H1 (cell line): ENCODE measurements around the gene VPS35. TPM values are rescaled to one million over a fixed set of nuclear protein-coding genes. Genes with fewer than 3 reads are reported as not detected.

Source experiments
- CTCF ChIA-PET: fragments of 300-600 bp; sonication (Branson Sonifier 250); formaldehyde crosslinking; loops from one replicate; lab custom pipeline; 2021; ENCODE audit not compliant: partially characterized antibody; lab: Charles Lee
- POLR2A ChIA-PET: fragments of 300-600 bp; sonication (Branson Sonifier 250); formaldehyde crosslinking; loops from one replicate; lab custom pipeline; 2021; ENCODE audit warnings: inconsistent platforms; ENCODE audit not compliant: partially characterized antibody; lab: Charles Lee
- DNase-seq, 2 experiments: peaks; one replicate each; pipeline versions ENCODE4 v3.0.0 to v3.0.0-alpha.2; 2010 to 2022; ENCODE audit warnings: low spot score in 2 of 2, low read depth in 1 of 2, mixed read lengths in 1 of 2
- FAIRE-seq: peaks from 2 replicates; lab custom pipeline; 2011; peaks lifted over from hg19 to GRCh38; lab: Jason Lieb, UNC
- H2AFZ ChIP-seq: 2 replicates; pipeline ENCODE4 v1.8.1; 2012; ENCODE audit warnings: low read length, inconsistent platforms
- H2AK5ac ChIP-seq: 2 replicates; pipeline ENCODE4 v1.6.1; 2013; ENCODE audit warnings: low read depth, low read length
- H2BK120ac ChIP-seq: replicated peaks from 2 replicates; pipeline ENCODE3; 2013; ENCODE audit warnings: low read depth, low read length, inconsistent platforms
- H2BK12ac ChIP-seq: 2 replicates; pipeline ENCODE4 v1.6.1; 2013; ENCODE audit warnings: low read depth, low read length
- H2BK15ac ChIP-seq: 2 replicates; pipeline ENCODE4 v1.6.1; 2013; ENCODE audit warnings: low read length
- H2BK20ac ChIP-seq: 2 replicates; pipeline ENCODE4 v1.6.1; 2013; ENCODE audit warnings: low read length
- H2BK5ac ChIP-seq: 2 replicates; pipeline ENCODE4 v1.6.1; 2013; ENCODE audit warnings: low read depth, low read length
- H3K14ac ChIP-seq: 2 replicates; pipeline ENCODE4 v1.6.1; 2013; ENCODE audit warnings: inconsistent platforms; ENCODE audit not compliant: insufficient read length
- H3K18ac ChIP-seq: 2 replicates; pipeline ENCODE4 v1.6.1; 2013; ENCODE audit warnings: low read length; ENCODE audit errors: extremely low read depth
- H3K23ac ChIP-seq: 2 replicates; pipeline ENCODE4 v1.6.1; 2013; ENCODE audit warnings: inconsistent platforms; ENCODE audit not compliant: insufficient read length
- H3K23me2 ChIP-seq: 2 replicates; pipeline ENCODE4 v1.6.1; 2013; ENCODE audit warnings: low read depth, low read length
- H3K27ac ChIP-seq: 2 replicates; pipeline ENCODE4 v1.6.1; 2011; ENCODE audit warnings: low read depth, low read length, inconsistent platforms
- H3K27me3 ChIP-seq, 4 experiments: replicated peaks in 1 of 4; 1 replicate in 1 of 4; 2 replicates in 3 of 4; pipeline versions ENCODE4 v1.6.1 to v1.8.1; 2011 to 2013; ENCODE audit warnings: low read length in 3 of 4, mild to moderate bottlenecking in 3 of 4, inconsistent platforms in 2 of 4, mixed read lengths in 2 of 4, moderate library complexity in 1 of 4; ENCODE audit not compliant: control insufficient read depth in 3 of 4, insufficient read depth in 3 of 4; ENCODE audit errors: extremely low read depth in 1 of 4
- H3K36me3 ChIP-seq, 4 experiments: 2 replicates each; pipeline versions ENCODE4 v1.6.1 to v1.8.1; 2011 to 2013; ENCODE audit warnings: mild to moderate bottlenecking in 4 of 4, low read length in 3 of 4, moderate library complexity in 2 of 4, control low read depth in 1 of 4, inconsistent platforms in 1 of 4; ENCODE audit not compliant: insufficient read depth in 4 of 4, control insufficient read depth in 2 of 4
- H3K4ac ChIP-seq: replicated peaks from 2 replicates; pipeline ENCODE3; 2013; ENCODE audit warnings: low read length, low read depth, mixed read lengths, inconsistent platforms; ENCODE audit not compliant: insufficient read length
- H3K4me1 ChIP-seq, 4 experiments: replicated peaks in 1 of 4; 1 replicate in 1 of 4; 2 replicates in 3 of 4; pipeline versions ENCODE4 v1.6.1 to v1.8.1; 2011 to 2013; ENCODE audit warnings: low read length in 3 of 4, inconsistent platforms in 2 of 4, mixed read lengths in 1 of 4; ENCODE audit not compliant: insufficient read depth in 4 of 4, control insufficient read depth in 3 of 4
- H3K4me2 ChIP-seq, 2 experiments: 2 replicates each; pipeline versions ENCODE4 v1.6.1 to v1.8.1; 2011 to 2013; ENCODE audit warnings: low read depth in 2 of 2, low read length in 2 of 2, control low read depth in 1 of 2, inconsistent platforms in 1 of 2, mild to moderate bottlenecking in 1 of 2; ENCODE audit not compliant: insufficient read depth in 1 of 2
- H3K4me3 ChIP-seq, 4 experiments: fragments of 200-600, 300-600 bp in 1 of 4; sonication (generic), shearing (Covaris generic), sonication (Bioruptor Twin) in 1 of 4; 2 replicates each; pipeline versions ENCODE4 v1.5.1 to v1.8.1; 2011 to 2016; ENCODE audit warnings: low read length in 4 of 4, low read depth in 3 of 4, control low read depth in 2 of 4, inconsistent platforms in 2 of 4, mild to moderate bottlenecking in 2 of 4, mixed read lengths in 1 of 4, moderate library complexity in 1 of 4; ENCODE audit not compliant: insufficient read depth in 2 of 4; ENCODE audit errors: extremely low read depth in 1 of 4
- H3K56ac ChIP-seq: replicated peaks from 2 replicates; pipeline ENCODE3; 2013; ENCODE audit warnings: low read depth, mild to moderate bottlenecking, mixed read lengths, low read length, inconsistent platforms; ENCODE audit not compliant: insufficient read length
- H3K79me1 ChIP-seq: 2 replicates; pipeline ENCODE4 v1.6.1; 2013; ENCODE audit warnings: low read depth, low read length, control low read depth
- H3K79me2 ChIP-seq, 2 experiments: 2 replicates each; pipeline versions ENCODE4 v1.6.1 to v1.8.1; 2012 to 2013; ENCODE audit warnings: low read length in 2 of 2, mild to moderate bottlenecking in 2 of 2, inconsistent platforms in 1 of 2; ENCODE audit not compliant: insufficient read depth in 2 of 2, control insufficient read depth in 1 of 2
- H3K9ac ChIP-seq, 4 experiments: replicated peaks in 1 of 4; 1 replicate in 1 of 4; 2 replicates in 3 of 4; pipeline versions ENCODE4 v1.6.1 to v1.8.1; 2011 to 2013; ENCODE audit warnings: low read depth in 3 of 4, low read length in 3 of 4, control low read depth in 2 of 4, mild to moderate bottlenecking in 2 of 4, moderate library complexity in 2 of 4, inconsistent platforms in 1 of 4; ENCODE audit errors: extremely low read depth in 1 of 4
- H3K9me3 ChIP-seq, 2 experiments: 2 replicates each; pipeline versions ENCODE4 v1.6.1 to v1.8.1; 2012 to 2013; ENCODE audit warnings: mild to moderate bottlenecking in 2 of 2, moderate library complexity in 2 of 2, control low read depth in 1 of 2, inconsistent platforms in 1 of 2, low read depth in 1 of 2, low read length in 1 of 2, mixed read lengths in 1 of 2; ENCODE audit not compliant: insufficient read depth in 2 of 2
- H4K20me1 ChIP-seq, 2 experiments: replicated peaks in 1 of 2; 2 replicates each; pipeline versions ENCODE3 to v1.8.1; 2011 to 2013; ENCODE audit warnings: inconsistent platforms in 2 of 2, low read length in 2 of 2, mild to moderate bottlenecking in 1 of 2; ENCODE audit not compliant: insufficient read depth in 2 of 2, control insufficient read depth in 1 of 2
- H4K5ac ChIP-seq: 2 replicates; pipeline ENCODE4 v1.6.1; 2013; ENCODE audit warnings: low read length, low read depth, mixed read lengths, inconsistent platforms; ENCODE audit not compliant: insufficient read length
- H4K8ac ChIP-seq: 2 replicates; pipeline ENCODE4 v1.8.0; 2013; ENCODE audit warnings: mild to moderate bottlenecking, moderate library complexity, low read length, inconsistent platforms; ENCODE audit not compliant: insufficient read depth; ENCODE audit errors: extremely low read depth
- H4K91ac ChIP-seq: replicated peaks from 2 replicates; pipeline ENCODE3; 2013; ENCODE audit warnings: low read length, mixed read lengths, inconsistent platforms; ENCODE audit not compliant: insufficient read length
- HDAC2 ChIP-seq, 2 experiments: fragments of 300-600 bp in 1 of 2; sonication (generic) in 1 of 2; IDR thresholded peaks; 2 replicates each; pipeline ENCODE4 v1.6.1; 2011 to 2012; ENCODE audit warnings: low read depth in 2 of 2, low read length in 2 of 2, mild to moderate bottlenecking in 2 of 2, moderate library complexity in 2 of 2, borderline replicate concordance in 1 of 2, inconsistent platforms in 1 of 2
- TCF12 ChIP-seq: IDR thresholded peaks from 2 replicates; pipeline ENCODE4 v1.6.1; 2011; ENCODE audit warnings: low read depth, mild to moderate bottlenecking, low read length
- WGBS, 2 experiments: shearing (Covaris generic) in 1 of 2; methylation state at CpG; one replicate each; pipeline versions ENCODE4 v1.1.6 to v1.1.7; 2013 to 2015; ENCODE audit warnings: low lambda C conversion rate in 2 of 2, mixed read lengths in 2 of 2, inconsistent platforms in 1 of 2, low coverage in 1 of 2, missing lambda C conversion rate in 1 of 2; ENCODE audit not compliant: insufficient replicate concordance in 2 of 2, insufficient coverage in 1 of 2, insufficient read length in 1 of 2; ENCODE audit errors: extremely low coverage in 1 of 2, missing lambda C conversion rate in 1 of 2; 5-methylcytosine and 5-hydroxymethylcytosine counted together
- polyA plus RNA-seq, 7 experiments: library from polyadenylated mRNA; depleted of rRNA in 3 of 7; stranded (reverse) in 5 of 7; unstranded in 2 of 7; fragments of >200 nt in 5 of 7; fragments of 200-250 nt in 2 of 7; gene quantifications; 1 replicate in 5 of 7; 2 replicates in 1 of 7; 4 replicates in 1 of 7; pipeline versions ENCODE4 v1.2.1 to v1.2.3, GENCODE V29; 2011 to 2013; ENCODE audit warnings: missing spikeins in 2 of 7, mixed read lengths in 2 of 7
- total RNA-seq: library from RNA; stranded (reverse); fragmentation: NEBNext Ultra II Directional; extraction: Animal tissue kit (Norgen Biotek cat#: 25700); gene quantifications from 2 replicates; pipeline ENCODE4 v1.2.1, GENCODE V29; 2021

The VPS35 gene
- total and polyA plus RNA-seq, 2 of the 8 experiments (the other 6 are each of a cell fraction or from before 2014, with no cell fraction given), result 10.3 to 66.9 TPM

DNA sequence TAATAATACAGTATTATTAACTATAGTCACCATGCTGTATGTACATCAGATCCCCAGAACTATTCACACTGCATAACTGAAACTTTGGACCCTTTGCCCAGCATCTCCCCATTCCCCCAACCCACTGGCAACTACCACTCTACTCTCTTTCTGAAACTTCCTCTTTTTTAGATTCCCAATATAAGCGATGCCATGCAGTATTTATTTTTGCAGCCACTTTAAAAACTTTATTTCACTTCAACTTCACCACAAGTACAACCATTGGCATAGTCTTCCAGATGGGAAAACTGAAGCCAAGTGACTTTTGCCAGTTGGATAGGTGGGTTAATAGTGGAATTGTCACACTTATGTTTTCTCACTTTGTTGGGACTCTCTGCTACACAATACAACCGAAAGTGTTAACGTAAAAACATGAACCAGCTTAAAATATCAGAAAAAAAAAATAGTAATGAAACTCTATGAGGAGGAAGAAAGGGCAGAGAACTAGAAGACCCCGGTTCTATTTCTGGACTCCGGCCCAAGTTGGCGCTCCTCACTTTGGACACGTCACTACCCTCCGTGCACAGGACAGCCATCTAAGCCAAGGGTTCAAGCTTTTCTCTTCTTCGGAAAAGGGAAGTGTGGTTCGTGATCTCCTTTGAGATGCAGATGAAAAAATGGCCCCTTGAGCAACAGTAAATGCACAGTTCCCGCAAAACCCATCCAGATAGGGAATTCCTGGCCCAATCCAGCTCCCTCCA lies 68.5 kb downstream of the VPS35 start:
- POLR2A ChIA-PET, result interaction anchor here (0.8 to 2.2 kb wide), 7 partner anchors 9 to 46 kb away, joined by 3 to 11 read pairs (median 5); no protein-coding TSS in a partner anchor

More for the DNA sequence above, 68.5 kb downstream of the VPS35 start:
- no peak overlapping the region for H3K14ac ChIP-seq
- H2AFZ ChIP-seq, result no peak overlapping the region
- peaks cover 2% of the 10 kb centered on the region; the same call in 1 of the 2 replicates for H3K79me1 ChIP-seq
- H3K23me2 ChIP-seq, result no peaks in the 10 kb centered on the region; the same call in 1 of the 2 replicates
- no peak overlapping the region for H3K23ac ChIP-seq
- TF ChIP-seq HDAC2 (IDR thresholded peaks at IDR 0.05; ENCODE audit: borderline replicate concordance in 1 of 2, low read depth in 2 of 2, low read length in 2 of 2), result no peak
- TF ChIP-seq TCF12, result no peak
- H2BK120ac ChIP-seq, result no peak overlapping the region
- CTCF ChIA-PET, result interaction anchor here (1.9 to 2.3 kb wide), 2 partner anchors 12 to 14 kb away, joined by 4 to 6 read pairs; no protein-coding TSS in a partner anchor
- no peaks in the 10 kb centered on the region for H3K4me1 ChIP-seq
- H2AK5ac ChIP-seq, result no peak overlapping the region
- no peak overlapping the region for H4K5ac ChIP-seq
- H3K4ac ChIP-seq, result no peak overlapping the region
- 20% methylated on average over 11 of the region's 11 CpGs; no CpG with 5 or more reads in 1 of the 2 experiments for WGBS, 2 experiments
- H4K91ac ChIP-seq, result no peak overlapping the region
- no peak overlapping the region for H2BK15ac ChIP-seq
- H4K20me1 ChIP-seq, result peaks cover 0 to 4% of the 10 kb centered on the region in 2 experiments
- H3K9me3 ChIP-seq, result no peaks in the 10 kb centered on the region
- no peak overlapping the region for H2BK5ac ChIP-seq
- no peak overlapping the region for H2BK20ac ChIP-seq
- H3K79me2 ChIP-seq, result peaks cover 0 to 22% of the 10 kb centered on the region in 2 experiments; a peak in 3 of 4 replicates
- peak overlapping the region; percentile 67 to 92 (median 80) for H3K9ac ChIP-seq
- H3K4me3 ChIP-seq, result peak overlapping the region; percentile 74 to 94 (median 81)
- no peak overlapping the region for H3K18ac ChIP-seq
- H3K36me3 ChIP-seq, result peaks cover 4 to 20% (median 16%) of the 10 kb centered on the region in 4 experiments; a peak in 7 of 8 replicates
- no peaks in the 10 kb centered on the region for H3K27me3 ChIP-seq
- DNase-seq (no peak), FAIRE-seq (no peak)
- H4K8ac ChIP-seq, result peak overlapping the region; percentile 95
- H3K4me2 ChIP-seq, result peak overlapping the region; percentile 64 to 71
- peak overlapping the region; percentile 64; the same call in 1 of the 2 replicates for H3K27ac ChIP-seq
- no peak overlapping the region for H2BK12ac ChIP-seq
- no peak overlapping the region for H3K56ac ChIP-seq
